GM21390 (cell line): Measurements from ENCODE around the gene PSEN1.
"Not testable (repeated sequence)": the region's sequence is repeated elsewhere in the genome, so short reads cannot be mapped to it uniquely, and the experiment has no call there.

Source experiments
- ATAC-seq: cut with Tn5 transposase; IDR thresholded peaks from one replicate; pipeline ENCODE4 v1.9.1; 2021; ENCODE audit not compliant: unreplicated experiment

PSEN1 gene

GRCh38 chr14:73166399-73166798 is 30.1 kb downstream of the PSEN1 start:
- no peak for ATAC-seq

- ATAC-seq, result no peak
These were observed 31.4 kb downstream of the PSEN1 start for GRCh38 chr14:73167727-73168126.

- ATAC-seq, result no peak
These were observed 32.0 kb downstream of the PSEN1 start for GRCh38 chr14:73168274-73168673.

- ATAC-seq, result no peak
These were observed 32.4 kb downstream of the PSEN1 start for GRCh38 chr14:73168691-73169090.

- ATAC-seq, result not testable (repeated sequence)
These were observed 33.5 kb downstream of the PSEN1 start for GRCh38 chr14:73169855-73170254.

GRCh38 chr14:73170686-73171085 is 34.4 kb downstream of the PSEN1 start:
- ATAC-seq, result no peak

- ATAC-seq, result no peak
These were observed 36.2 kb downstream of the PSEN1 start for GRCh38 chr14:73172500-73172899.

- ATAC-seq, result no peak
These were observed 36.9 kb downstream of the PSEN1 start for GRCh38 chr14:73173092-73173735.

- no peak for ATAC-seq
These were observed 40.4 kb downstream of the PSEN1 start for GRCh38 chr14:73176685-73177084.

- no peak for ATAC-seq
These were observed 44.1 kb downstream of the PSEN1 start for GRCh38 chr14:73180385-73180805.

- ATAC-seq, result not testable (repeated sequence)
These were observed 44.7 kb downstream of the PSEN1 start for GRCh38 chr14:73180969-73181368.

GRCh38 chr14:73188501-73188911 is 52.2 kb downstream of the PSEN1 start:
- no peak for ATAC-seq

GRCh38 chr14:73189651-73190050 is 53.3 kb downstream of the PSEN1 start:
- ATAC-seq, result no peak

GRCh38 chr14:73191441-73191840 is 55.1 kb downstream of the PSEN1 start:
- ATAC-seq, result no peak

GRCh38 chr14:73194306-73194705 is 58.0 kb downstream of the PSEN1 start:
- ATAC-seq, result not testable (repeated sequence)

GRCh38 chr14:73198253-73198652 is 61.9 kb downstream of the PSEN1 start:
- ATAC-seq, result no peak

GRCh38 chr14:73203527-73203926 is 67.2 kb downstream of the PSEN1 start:
- no peak for ATAC-seq

- ATAC-seq, result no peak
These were observed 71.3 kb downstream of the PSEN1 start for GRCh38 chr14:73207615-73208014.

- ATAC-seq, result no peak
These were observed 72.1 kb downstream of the PSEN1 start for GRCh38 chr14:73208390-73208789.

GRCh38 chr14:73208846-73209245 is 72.5 kb downstream of the PSEN1 start:
- ATAC-seq, result no peak

- no peak for ATAC-seq
These were observed 73.6 kb downstream of the PSEN1 start for GRCh38 chr14:73209953-73210352.

GRCh38 chr14:73211251-73212040 is 75.1 kb downstream of the PSEN1 start:
- ATAC-seq, result no peak
